Lower leg skin (tissue), 3 donors: ENCODE measurements around the gene ISCA2.

ENCODE experiments used
- CTCF ChIP-seq, 3 donors: fragments of 450-650 bp; IDR thresholded peaks; one replicate each; pipeline ENCODE4 v1.5.1; 2016; ENCODE audit warnings: antibody characterized with exemption in 3 of 3, mild to moderate bottlenecking in 3 of 3, moderate library complexity in 2 of 3
- POLR2A ChIP-seq, 2 donors: fragments of 450-650 bp; IDR thresholded peaks; one replicate each; pipeline ENCODE4 v1.6.1; 2016 to 2017; ENCODE audit warnings: antibody characterized with exemption in 2 of 2, mild to moderate bottlenecking in 1 of 2, moderate library complexity in 1 of 2

- TF ChIP-seq CTCF (IDR thresholded peaks at IDR 0.05) (no peak), POLR2A (IDR thresholded peaks at IDR 0.05) (no peak)
Measured at GRCh38 chr14:74501135-74501614, 7.6 kb downstream of the ISCA2 start.
